ENCODE results near the gene REG4.

- TF ChIP-seq, protein P1, sequence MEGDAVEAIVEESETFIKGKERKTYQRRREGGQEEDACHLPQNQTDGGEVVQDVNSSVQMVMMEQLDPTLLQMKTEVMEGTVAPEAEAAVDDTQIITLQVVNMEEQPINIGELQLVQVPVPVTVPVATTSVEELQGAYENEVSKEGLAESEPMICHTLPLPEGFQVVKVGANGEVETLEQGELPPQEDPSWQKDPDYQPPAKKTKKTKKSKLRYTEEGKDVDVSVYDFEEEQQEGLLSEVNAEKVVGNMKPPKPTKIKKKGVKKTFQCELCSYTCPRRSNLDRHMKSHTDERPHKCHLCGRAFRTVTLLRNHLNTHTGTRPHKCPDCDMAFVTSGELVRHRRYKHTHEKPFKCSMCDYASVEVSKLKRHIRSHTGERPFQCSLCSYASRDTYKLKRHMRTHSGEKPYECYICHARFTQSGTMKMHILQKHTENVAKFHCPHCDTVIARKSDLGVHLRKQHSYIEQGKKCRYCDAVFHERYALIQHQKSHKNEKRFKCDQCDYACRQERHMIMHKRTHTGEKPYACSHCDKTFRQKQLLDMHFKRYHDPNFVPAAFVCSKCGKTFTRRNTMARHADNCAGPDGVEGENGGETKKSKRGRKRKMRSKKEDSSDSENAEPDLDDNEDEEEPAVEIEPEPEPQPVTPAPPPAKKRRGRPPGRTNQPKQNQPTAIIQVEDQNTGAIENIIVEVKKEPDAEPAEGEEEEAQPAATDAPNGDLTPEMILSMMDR (IDR thresholded peaks at IDR 0.05), result no peak
- TF ChIP-seq EZH2 (IDR thresholded peaks at IDR 0.05; ENCODE audit: borderline replicate concordance, insufficient read depth, low read depth, low read length, poor library complexity, severe bottlenecking), result no peak
These were observed 42.5 kb downstream of the REG4 start, which contains the start of gene HMGCS2 for GRCh38 chr1:119768778-119769177.

All from B cell (primary cell).